ENCODE results near the gene SERPINA4.

DNA sequence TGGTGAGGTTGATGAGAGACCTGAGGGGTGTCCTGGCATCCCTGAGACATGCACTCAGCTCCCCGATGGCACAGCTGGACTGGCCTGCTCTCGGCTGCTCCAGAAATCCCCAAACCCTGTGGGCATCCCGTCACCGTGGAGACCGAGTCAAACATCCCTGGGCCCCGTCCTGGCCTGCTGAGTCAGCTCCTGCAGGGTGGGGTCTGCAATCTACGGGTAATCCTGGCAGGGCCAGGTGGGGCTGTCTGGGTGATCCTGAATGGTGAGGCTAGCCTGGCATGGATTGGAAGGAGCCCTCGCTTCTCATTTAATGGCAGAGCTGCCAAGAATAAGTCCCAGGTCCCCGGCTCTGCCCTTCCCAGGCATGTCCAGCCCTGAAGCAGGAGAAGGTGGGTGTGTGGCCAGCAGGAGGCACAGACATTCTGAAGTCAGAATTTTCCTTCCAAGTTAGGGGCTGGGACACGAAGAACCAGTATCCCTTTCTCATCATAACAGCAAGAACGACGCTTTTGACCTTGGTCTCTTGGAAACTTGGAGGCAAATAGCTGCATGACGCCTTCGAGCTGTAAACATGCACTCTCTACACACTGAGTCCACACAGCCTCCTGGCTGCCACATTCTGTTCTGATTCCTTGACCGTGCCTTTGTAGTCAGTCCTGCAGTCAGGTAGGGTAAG lies 17.7 kb upstream of the SERPINA4 start:
- TF ChIP-seq SUZ12 (IDR thresholded peaks at IDR 0.05; ENCODE audit: extremely low read depth, insufficient read depth, insufficient read length) (no peak), YY1 (IDR thresholded peaks at IDR 0.05; ENCODE audit: insufficient read depth, insufficient read length) (no peak), ZNF274 (IDR thresholded peaks at IDR 0.05; ENCODE audit: low read depth, low read length) (no peak)

All from NT2/D1 (cell line).